H1 (cell line): ENCODE measurements around the gene LOXL1. TPM values are rescaled to one million over a fixed set of nuclear protein-coding genes. Genes with fewer than 3 reads are reported as not detected.

Source experiments
- BACH1 ChIP-seq: IDR thresholded peaks from 2 replicates; pipeline ENCODE4 v1.6.1; 2012; ENCODE audit warnings: low read length, improper control_type of control experiment
- CEBPB ChIP-seq: IDR thresholded peaks from 2 replicates; pipeline ENCODE4 v1.6.1; 2012; ENCODE audit warnings: low read depth, low read length
- SIRT6 ChIP-seq: IDR thresholded peaks from one replicate; pipeline ENCODE4 v1.7.1; 2012; ENCODE audit warnings: low read length, inconsistent platforms
- SRF ChIP-seq: IDR thresholded peaks from 2 replicates; pipeline ENCODE4 v1.6.1; 2011; ENCODE audit warnings: mild to moderate bottlenecking, low read depth, low read length, moderate library complexity
- polyA plus RNA-seq, 7 experiments: library from polyadenylated mRNA; depleted of rRNA in 3 of 7; stranded (reverse) in 5 of 7; unstranded in 2 of 7; fragments of >200 nt in 5 of 7; fragments of 200-250 nt in 2 of 7; gene quantifications; 1 replicate in 5 of 7; 2 replicates in 1 of 7; 4 replicates in 1 of 7; pipeline versions ENCODE4 v1.2.1 to v1.2.3, GENCODE V29; 2011 to 2013; ENCODE audit warnings: missing spikeins in 2 of 7, mixed read lengths in 2 of 7
- total RNA-seq: library from RNA; stranded (reverse); fragmentation: NEBNext Ultra II Directional; extraction: Animal tissue kit (Norgen Biotek cat#: 25700); gene quantifications from 2 replicates; pipeline ENCODE4 v1.2.1, GENCODE V29; 2021

Gene LOXL1
- total and polyA plus RNA-seq, 2 of the 8 experiments (the other 6 are each of a cell fraction or from before 2014, with no cell fraction given): 8.1 to 14.4 TPM

DNA sequence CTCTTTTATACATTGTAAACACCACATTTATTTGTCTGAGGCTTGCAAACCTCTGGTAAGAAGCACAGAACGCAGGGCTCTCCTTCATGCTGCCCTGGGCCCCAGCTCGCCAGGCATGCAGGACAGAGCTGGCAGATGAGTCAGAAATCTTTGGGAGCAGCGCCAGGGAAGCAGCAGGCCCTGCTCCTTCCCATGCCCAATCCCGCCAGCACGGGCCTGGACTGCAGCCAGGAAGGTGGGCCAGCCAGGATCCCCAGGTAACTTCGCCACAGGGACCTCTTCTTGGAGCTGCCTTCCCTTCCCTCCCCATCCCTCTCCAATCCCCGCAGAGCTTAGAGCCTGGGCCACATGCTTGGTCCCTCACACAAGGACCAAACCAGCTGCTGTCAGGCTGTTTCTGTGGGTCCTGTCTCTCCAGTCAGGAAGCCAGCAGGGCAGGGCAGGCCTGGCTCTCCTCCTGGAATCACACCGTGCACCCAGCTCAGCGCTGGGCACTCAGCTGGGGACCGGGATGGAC lies 57.0 kb downstream of the LOXL1 start (continued):
- no peak for TF ChIP-seq SIRT6
- TF ChIP-seq CEBPB: no peak
- TF ChIP-seq SRF: no peak
- TF ChIP-seq BACH1: no peak
